Measurements from ENCODE around the gene TRAF2.

TRAF2 gene

GRCh38 chr9:136937186-136938001 is 51.1 kb downstream of the TRAF2 start:
- no peak for DNase-seq

DNA sequence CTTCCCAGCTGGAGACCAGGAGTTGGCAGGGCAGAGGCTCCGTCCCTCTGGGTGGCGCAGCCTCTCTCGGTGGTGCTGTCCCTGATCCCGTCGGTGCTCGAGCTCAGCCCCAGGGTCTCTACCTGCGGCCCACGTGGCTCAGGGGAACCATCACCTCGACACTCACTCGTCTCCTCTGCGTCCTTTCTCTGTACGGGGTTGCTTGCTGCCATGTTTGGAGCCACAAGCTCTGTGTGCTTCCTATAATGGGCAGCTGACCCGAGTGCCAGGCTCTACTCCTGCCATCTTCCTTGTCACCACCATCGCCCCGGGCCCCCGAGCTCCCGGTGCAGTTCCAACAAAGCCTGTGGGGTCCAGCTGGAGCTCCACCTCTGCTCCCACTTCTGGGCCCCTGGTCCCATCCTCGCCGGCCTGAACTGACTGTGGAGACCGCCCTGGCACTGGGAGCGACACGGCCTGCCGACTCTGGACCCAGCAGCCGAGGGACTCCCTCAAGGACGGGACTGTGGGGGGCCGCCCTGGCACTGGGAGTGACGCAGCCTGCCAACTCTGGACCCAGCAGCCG is 53.2 kb downstream of the TRAF2 start:
- DNase-seq: no peak

- no peak for DNase-seq
These were observed 53.7 kb downstream of the TRAF2 start for GRCh38 chr9:136939996-136940525.

GRCh38 chr9:136940526-136941230 is 54.4 kb downstream of the TRAF2 start:
- DNase-seq: no peak

GRCh38 chr9:136941231-136942111 is 55.2 kb downstream of the TRAF2 start:
- DNase-seq: no peak

DNA sequence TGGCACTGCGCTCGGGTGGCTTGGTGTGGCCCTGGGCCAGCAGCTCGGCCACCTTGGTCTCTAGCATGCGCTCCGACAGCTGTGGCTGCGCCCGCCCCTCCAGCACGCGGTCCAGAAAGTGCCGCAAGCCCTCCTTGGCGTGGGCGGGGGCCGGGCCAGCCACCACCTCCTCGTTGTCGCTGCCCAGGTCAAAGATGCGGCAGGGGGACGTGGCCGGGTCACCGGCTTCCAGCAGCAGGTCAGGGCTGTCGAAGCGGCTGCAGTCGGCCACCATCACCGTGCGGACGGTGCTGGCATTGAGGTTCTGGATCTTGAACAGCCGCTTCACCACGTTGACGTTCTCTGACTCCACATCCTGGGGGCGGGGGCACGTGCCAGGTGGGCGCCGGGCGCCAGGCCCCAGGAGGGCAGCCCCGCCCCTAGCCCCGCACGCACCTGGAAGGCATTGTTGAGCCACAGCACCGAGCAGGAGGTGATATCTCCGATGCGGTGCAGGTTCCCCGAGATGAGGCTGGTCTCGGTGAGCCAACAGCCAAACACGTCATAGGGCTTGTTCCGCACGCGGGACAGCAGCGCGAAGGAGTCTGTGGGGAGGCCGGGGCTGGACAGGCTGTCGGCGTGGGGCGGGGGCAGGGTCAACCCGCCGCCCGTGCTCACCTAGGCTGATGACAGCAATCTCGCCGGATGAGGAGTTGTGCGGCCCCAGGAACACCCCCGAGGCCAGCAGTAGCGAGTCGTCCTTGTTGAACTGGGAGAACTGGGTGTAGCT is 56.0 kb downstream of the TRAF2 start:
- DNase-seq: no peak

DNA sequence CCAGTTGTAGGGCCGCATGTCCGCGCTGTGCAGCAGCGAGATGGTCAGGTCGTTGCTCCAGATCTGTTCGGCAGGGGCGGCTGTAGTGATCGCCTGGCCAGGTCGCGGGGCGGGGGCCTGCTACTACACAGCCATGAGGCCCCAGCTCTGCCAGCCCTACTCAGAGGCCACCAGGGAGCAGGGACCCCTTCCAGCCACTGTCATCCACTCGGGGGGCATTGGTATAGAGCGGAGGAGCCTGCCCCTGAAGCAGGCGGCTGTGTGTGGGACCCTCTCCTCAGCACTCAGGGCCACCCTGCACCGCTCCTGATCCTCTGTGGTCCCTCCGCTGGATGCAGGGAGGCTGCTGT is 56.5 kb downstream of the TRAF2 start:
- no peak for DNase-seq

DNA sequence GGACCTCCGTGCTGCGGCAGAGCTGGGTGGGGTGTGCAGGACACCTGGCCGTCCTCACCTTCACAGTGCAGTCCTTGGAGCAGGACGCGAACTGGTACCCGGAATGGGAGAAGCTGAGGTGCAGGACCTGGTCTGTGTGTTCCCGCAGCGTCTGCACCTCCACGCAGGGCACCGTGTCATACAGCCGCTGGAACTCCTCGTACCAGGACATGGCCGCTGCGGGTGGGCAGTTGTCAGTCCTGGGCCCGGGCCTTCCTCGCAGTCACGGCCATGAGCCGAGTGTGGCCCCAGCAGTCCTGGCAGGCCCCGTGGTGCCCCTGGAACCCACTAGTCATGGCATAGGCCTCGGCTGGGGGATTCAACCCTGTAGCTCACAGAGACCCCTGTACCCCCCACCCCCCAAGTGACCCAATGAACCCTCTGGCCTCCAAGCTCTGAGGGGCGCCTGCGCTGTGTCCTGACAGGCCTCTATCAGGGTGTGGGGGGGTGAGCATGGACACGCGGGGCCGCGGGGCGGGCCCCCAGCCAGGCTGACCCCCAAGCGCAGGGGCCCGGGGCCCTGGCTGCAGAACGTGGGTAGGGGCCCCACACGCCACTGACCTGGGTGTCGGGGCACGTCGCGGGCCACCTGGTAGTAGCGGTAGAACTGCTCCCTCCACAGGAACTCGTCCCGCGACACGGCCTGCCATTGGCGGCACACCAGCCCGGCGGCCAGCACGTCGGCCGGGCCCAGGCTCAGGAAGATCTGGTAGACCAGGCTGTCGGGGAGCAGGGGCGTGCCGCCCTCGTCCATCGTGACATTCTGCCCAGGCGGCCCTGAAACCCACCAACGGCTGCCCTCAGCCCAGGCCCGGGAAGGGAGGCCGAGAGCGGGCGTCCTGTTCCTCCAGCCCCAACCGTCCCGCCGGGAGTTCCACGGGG is 57.2 kb downstream of the TRAF2 start:
- peak; percentile 31 for DNase-seq

DNA sequence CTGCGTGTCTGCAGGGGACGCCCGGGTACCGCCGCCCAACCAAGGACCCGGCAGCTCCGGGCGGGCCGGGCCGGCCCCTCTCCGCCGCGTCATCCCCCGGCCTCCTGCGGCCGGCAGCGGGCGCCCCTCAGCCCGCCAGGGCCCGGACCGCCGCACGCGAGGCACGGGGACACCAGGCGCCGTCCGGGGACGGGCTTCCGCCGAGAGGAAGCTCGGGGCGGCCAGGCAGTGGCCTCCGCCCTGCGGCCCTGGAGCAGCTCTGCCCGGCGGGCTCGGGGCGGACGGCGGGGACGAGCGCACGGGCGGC is 57.8 kb downstream of the TRAF2 start:
- DNase-seq: no peak

- peak; percentile 94 for DNase-seq
These were observed 58.4 kb downstream of the TRAF2 start, which contains the start of the genes C8G and FBXW5 for GRCh38 chr9:136944519-136945332. C8G (plus strand) TSS chr9:136945243; CDS start chr9:136945321, 78 bp downstream. FBXW5 (minus strand) TSS chr9:136944738; CDS start chr9:136944083, 655 bp downstream.

DNA sequence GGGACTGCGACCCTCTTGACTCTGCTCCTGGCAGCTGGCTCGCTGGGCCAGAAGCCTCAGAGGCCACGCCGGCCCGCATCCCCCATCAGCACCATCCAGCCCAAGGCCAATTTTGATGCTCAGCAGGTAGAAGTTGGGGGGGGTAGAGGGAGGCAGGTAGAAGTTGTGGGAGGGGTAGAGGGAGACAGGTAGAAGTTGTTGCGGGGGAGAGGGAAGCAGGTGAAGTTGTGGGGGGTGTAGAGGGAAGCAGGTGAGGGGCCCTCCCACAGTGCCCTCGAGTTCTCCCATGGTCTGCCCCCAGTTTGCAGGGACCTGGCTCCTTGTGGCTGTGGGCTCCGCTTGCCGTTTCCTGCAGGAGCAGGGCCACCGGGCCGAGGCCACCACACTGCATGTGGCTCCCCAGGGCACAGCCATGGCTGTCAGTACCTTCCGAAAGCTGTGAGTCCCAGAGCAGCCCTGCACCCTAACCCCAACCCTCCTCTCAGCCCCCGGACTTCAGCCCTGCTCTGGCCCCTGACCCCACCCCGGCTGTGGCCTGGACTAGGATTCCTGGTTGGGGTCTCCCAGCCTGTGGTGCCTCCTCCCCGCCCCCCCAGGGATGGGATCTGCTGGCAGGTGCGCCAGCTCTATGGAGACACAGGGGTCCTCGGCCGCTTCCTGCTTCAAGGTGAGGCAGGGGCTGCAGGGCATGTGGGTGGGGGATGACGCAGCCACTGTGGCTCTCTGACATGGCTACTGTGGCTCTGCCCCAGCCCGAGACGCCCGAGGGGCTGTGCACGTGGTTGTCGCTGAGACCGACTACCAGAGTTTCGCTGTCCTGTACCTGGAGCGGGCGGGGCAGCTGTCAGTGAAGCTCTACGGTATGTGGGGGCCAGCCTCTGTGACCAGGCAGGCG is 59.3 kb downstream of the TRAF2 start:
- DNase-seq: no peak

GRCh38 chr9:136946228-136947027 is 60.1 kb downstream of the TRAF2 start:
- DNase-seq: no peak

GRCh38 chr9:136947028-136947891 is 60.9 kb downstream of the TRAF2 start:
- DNase-seq: no peak

GRCh38 chr9:136947955-136948510 is 61.7 kb downstream of the TRAF2 start:
- DNase-seq: no peak

DNA sequence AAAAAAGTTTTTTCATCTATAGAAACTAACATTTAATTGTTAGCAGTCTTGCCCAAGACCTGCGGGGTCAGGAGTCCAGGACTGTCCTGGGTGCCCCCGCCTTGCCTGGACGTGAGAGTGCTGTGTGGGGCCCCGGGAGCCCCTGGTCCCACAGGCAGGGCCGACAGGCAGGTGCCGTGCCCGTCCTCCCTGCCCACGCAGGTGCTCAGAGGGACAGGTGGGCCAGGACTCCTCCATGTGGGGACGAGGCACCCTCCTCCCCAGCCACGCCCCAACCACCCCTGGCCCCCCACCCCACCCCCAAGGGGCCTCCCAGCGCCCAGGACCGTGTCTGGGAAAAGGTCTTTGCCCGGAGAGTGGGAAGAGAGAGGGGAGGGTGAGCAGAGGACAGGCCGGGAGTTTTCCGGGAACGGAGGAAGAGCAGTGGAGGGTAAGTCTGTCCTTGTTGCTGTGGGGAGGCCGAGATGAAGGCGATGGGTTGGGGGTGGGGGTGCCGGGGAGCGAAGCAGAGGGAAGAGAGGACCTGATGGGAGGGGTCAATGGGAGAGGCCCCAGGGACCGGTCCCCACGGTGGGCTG is 63.0 kb downstream of the TRAF2 start:
- no peak for DNase-seq
